ENCODE measurements around the gene MYT1. TPM values are rescaled to one million over a fixed set of nuclear protein-coding genes. Genes with fewer than 3 reads are reported as not detected.

Gene MYT1
- total RNA-seq, 1 experiment from 2014 or later: 7.1 TPM

DNA sequence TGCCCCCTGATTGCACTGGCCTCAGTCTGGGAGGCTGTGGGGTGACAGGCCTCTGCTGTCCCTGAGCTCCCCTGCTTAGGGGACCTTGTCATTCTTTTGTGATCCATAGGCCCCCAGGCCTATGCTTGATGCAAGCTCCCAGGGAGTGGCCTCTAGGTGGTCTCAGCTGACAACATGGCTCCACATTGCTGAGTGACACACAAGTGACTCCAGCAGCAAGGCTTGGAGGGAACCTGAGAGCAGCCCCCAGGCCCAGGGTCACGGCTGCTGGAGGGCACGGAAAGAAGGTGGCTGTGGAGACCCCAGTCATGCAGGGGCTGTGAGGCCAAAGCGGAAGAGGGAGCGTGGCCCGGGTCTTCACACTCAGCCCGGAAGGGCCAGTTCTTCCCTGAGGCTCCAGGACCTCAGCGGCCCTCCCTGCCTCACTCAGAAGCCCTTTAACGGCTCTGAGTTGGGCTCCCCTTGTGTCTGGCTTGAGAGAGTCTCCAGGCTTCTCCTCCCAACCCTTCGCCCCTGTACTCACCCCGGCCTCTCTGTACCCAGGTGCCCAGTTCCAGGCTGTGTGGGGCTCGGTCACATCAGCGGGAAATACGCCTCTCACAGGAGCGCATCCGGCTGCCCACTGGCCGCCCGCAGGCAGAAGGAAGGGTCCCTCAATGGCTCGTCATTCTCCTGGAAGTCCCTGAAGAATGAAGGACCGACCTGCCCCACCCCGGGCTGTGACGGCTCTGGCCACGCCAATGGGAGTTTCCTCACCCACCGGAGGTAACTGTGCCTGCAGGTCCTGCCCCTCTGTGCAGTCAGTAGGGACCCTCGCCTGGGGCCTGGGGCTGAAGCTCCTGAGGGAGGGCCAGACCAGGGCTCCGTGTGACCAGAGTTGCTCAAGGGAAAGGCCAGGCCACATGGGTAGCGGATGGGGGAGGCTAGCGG is 67.6 kb downstream of the MYT1 start:
- Histone ChIP-seq H3K9me3 (ENCODE audit: control insufficient read depth in 1 of 2, insufficient read depth in 1 of 2, low read depth in 1 of 2, low read length in 2 of 2) (no peaks in the 10 kb centered on the region), H3K4me1 (ENCODE audit: control insufficient read depth in 1 of 2, insufficient read depth in 2 of 2, low read length in 2 of 2) (peaks cover 0 to 4% of the 10 kb centered on the region in 2 experiments; a peak in 1 of 4 replicates), H4K20me1 (ENCODE audit: insufficient read depth) (no peaks in the 10 kb centered on the region), H3K27ac (ENCODE audit: low read depth, low read length) (no peak overlapping the region), H3K9ac (ENCODE audit: low read length) (no peak overlapping the region), H3K4me2 (ENCODE audit: low read length) (no peak overlapping the region), H3K9me2 (ENCODE audit: insufficient read depth) (no peaks in the 10 kb centered on the region), H3K79me2 (ENCODE audit: insufficient read depth, low read length) (no peaks in the 10 kb centered on the region), H3K4me3 (replicated peaks in 1 of 2; ENCODE audit: low read depth in 1 of 2, low read length in 2 of 2) (no peak overlapping the region), H2AFZ (ENCODE audit: low read depth, low read length, poor library complexity, severe bottlenecking) (no peak overlapping the region), H3K36me3 (ENCODE audit: control insufficient read depth in 1 of 2, insufficient read depth in 2 of 2, low read length in 2 of 2) (no peaks in the 10 kb centered on the region), H3K27me3 (ENCODE audit: insufficient read depth, low read length) (no peaks in the 10 kb centered on the region)
- no peak for ATAC-seq
- ChIA-PET POLR2A (no interaction called here), RAD21 (ENCODE audit: low non-redundant PET in 1 of 2, low total read pairs in 2 of 2, uncharacterized antibody in 2 of 2, unreplicated experiment in 2 of 2) (no interaction called here), CTCF (no interaction called here)
- intact Hi-C loops (cut with micrococcal nuclease): no loop called here
- BruUV-seq (replicated peaks): no TSS peak
- TF ChIP-seq RAD21 (IDR thresholded peaks at IDR 0.05; ENCODE audit: low read depth) (no peak), POLR2AphosphoS5 (IDR thresholded peaks at IDR 0.05; ENCODE audit: low read depth, low read length) (no peak), ZNF274 (IDR thresholded peaks at IDR 0.05; ENCODE audit: low read depth, low read length) (no peak), EGR1 (IDR thresholded peaks at IDR 0.05; ENCODE audit: low read depth) (no peak), SIN3A (IDR thresholded peaks at IDR 0.05; ENCODE audit: low read depth) (no peak), ELF1 (IDR thresholded peaks at IDR 0.05; ENCODE audit: borderline replicate concordance, low read depth) (no peak), JUND (IDR thresholded peaks at IDR 0.05) (no peak), ZFX (IDR thresholded peaks at IDR 0.05) (no peak), SRF (IDR thresholded peaks at IDR 0.05; ENCODE audit: low read depth) (no peak), FOSL1 (IDR thresholded peaks at IDR 0.05; ENCODE audit: low read depth) (no peak), YY1 (IDR thresholded peaks at IDR 0.05; ENCODE audit: extremely low read depth, insufficient replicate concordance, low read depth, low read length) (no peak)
- TF ChIP-seq, protein P1, sequence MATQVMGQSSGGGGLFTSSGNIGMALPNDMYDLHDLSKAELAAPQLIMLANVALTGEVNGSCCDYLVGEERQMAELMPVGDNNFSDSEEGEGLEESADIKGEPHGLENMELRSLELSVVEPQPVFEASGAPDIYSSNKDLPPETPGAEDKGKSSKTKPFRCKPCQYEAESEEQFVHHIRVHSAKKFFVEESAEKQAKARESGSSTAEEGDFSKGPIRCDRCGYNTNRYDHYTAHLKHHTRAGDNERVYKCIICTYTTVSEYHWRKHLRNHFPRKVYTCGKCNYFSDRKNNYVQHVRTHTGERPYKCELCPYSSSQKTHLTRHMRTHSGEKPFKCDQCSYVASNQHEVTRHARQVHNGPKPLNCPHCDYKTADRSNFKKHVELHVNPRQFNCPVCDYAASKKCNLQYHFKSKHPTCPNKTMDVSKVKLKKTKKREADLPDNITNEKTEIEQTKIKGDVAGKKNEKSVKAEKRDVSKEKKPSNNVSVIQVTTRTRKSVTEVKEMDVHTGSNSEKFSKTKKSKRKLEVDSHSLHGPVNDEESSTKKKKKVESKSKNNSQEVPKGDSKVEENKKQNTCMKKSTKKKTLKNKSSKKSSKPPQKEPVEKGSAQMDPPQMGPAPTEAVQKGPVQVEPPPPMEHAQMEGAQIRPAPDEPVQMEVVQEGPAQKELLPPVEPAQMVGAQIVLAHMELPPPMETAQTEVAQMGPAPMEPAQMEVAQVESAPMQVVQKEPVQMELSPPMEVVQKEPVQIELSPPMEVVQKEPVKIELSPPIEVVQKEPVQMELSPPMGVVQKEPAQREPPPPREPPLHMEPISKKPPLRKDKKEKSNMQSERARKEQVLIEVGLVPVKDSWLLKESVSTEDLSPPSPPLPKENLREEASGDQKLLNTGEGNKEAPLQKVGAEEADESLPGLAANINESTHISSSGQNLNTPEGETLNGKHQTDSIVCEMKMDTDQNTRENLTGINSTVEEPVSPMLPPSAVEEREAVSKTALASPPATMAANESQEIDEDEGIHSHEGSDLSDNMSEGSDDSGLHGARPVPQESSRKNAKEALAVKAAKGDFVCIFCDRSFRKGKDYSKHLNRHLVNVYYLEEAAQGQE (IDR thresholded peaks at IDR 0.05; ENCODE audit: low read depth): no peak
- TF ChIP-seq, protein P2, sequence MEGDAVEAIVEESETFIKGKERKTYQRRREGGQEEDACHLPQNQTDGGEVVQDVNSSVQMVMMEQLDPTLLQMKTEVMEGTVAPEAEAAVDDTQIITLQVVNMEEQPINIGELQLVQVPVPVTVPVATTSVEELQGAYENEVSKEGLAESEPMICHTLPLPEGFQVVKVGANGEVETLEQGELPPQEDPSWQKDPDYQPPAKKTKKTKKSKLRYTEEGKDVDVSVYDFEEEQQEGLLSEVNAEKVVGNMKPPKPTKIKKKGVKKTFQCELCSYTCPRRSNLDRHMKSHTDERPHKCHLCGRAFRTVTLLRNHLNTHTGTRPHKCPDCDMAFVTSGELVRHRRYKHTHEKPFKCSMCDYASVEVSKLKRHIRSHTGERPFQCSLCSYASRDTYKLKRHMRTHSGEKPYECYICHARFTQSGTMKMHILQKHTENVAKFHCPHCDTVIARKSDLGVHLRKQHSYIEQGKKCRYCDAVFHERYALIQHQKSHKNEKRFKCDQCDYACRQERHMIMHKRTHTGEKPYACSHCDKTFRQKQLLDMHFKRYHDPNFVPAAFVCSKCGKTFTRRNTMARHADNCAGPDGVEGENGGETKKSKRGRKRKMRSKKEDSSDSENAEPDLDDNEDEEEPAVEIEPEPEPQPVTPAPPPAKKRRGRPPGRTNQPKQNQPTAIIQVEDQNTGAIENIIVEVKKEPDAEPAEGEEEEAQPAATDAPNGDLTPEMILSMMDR (IDR thresholded peaks at IDR 0.05 in 2 of 3, conservative IDR thresholded peaks at IDR 0.05 in 1 of 3; ENCODE audit: borderline replicate concordance in 1 of 3, insufficient read depth in 1 of 3, low read depth in 2 of 3, low read length in 2 of 3): no peak
- no peak for DNase-seq (ENCODE audit: low read depth, low spot score)

All from HCT116 (cell line).